MM.1S (cell line): Measurements from ENCODE around the gene CDIPT.

Source experiments
- DNase-seq: peaks from one replicate; pipeline ENCODE4 v3.0.0-alpha.2; 2015
- H2AFZ ChIP-seq: fragments of 300-600 bp; sonication (generic); 2 replicates; pipeline ENCODE4 v1.6.0; 2016; ENCODE audit warnings: antibody characterized with exemption, low read length
- H3F3A ChIP-seq: fragments of 300-600 bp; sonication (generic); 2 replicates; pipeline ENCODE4 v1.6.1; 2016; ENCODE audit warnings: mild to moderate bottlenecking, antibody characterized with exemption, low read length, moderate library complexity, mixed read lengths; ENCODE audit not compliant: insufficient read depth
- H3K27ac ChIP-seq: fragments of 300-600 bp; sonication (generic); 2 replicates; pipeline ENCODE4 v1.5.1; 2016; ENCODE audit warnings: mild to moderate bottlenecking, low read length
- H3K27me3 ChIP-seq: fragments of 300-600 bp; sonication (generic); replicated peaks from 2 replicates; pipeline ENCODE4 v1.6.0; 2016; ENCODE audit warnings: low read length; ENCODE audit not compliant: insufficient read depth
- H3K36me3 ChIP-seq: fragments of 300-600 bp; sonication (generic); replicated peaks from 2 replicates; pipeline ENCODE4 v1.6.1; 2016; ENCODE audit warnings: mild to moderate bottlenecking, low read length, mixed read lengths; ENCODE audit not compliant: insufficient read depth
- H3K4me1 ChIP-seq: fragments of 300-600 bp; sonication (generic); 2 replicates; pipeline ENCODE4 v1.6.1; 2016; ENCODE audit warnings: low read length, mixed read lengths
- H3K4me2 ChIP-seq: fragments of 300-600 bp; sonication (generic); 2 replicates; pipeline ENCODE4 v1.6.0; 2016; ENCODE audit warnings: low read depth, low read length
- H3K4me3 ChIP-seq: fragments of 300-600 bp; sonication (generic); 2 replicates; pipeline ENCODE4 v1.5.1; 2016; ENCODE audit warnings: low read length, mixed read lengths
- H3K79me2 ChIP-seq: fragments of 300-600 bp; sonication (generic); 2 replicates; pipeline ENCODE4 v1.6.1; 2016; ENCODE audit warnings: mixed run types, low read length, mixed read lengths
- H3K9ac ChIP-seq: fragments of 300-600 bp; sonication (generic); 2 replicates; pipeline ENCODE4 v1.6.1; 2016; ENCODE audit warnings: low read length, mixed read lengths
- H3K9me2 ChIP-seq: fragments of 300-600 bp; sonication (generic); replicated peaks from 2 replicates; pipeline ENCODE4 v1.6.1; 2016; ENCODE audit warnings: mild to moderate bottlenecking, low read length, mixed read lengths; ENCODE audit not compliant: insufficient read depth
- H3K9me3 ChIP-seq: fragments of 300-600 bp; sonication (generic); replicated peaks from 2 replicates; pipeline ENCODE4 v1.6.1; 2016; ENCODE audit warnings: mild to moderate bottlenecking, low read length, mixed read lengths; ENCODE audit not compliant: insufficient read depth
- H4K20me1 ChIP-seq: fragments of 300-600 bp; sonication (generic); 2 replicates; pipeline ENCODE4 v1.6.1; 2016; ENCODE audit warnings: mild to moderate bottlenecking, low read length, moderate library complexity, mixed read lengths; ENCODE audit not compliant: insufficient read depth
- CTCF ChIP-seq: fragments of 300-600 bp; sonication (generic); IDR thresholded peaks from 2 replicates; pipeline ENCODE4 v1.5.1; 2016; ENCODE audit warnings: antibody characterized with exemption, low read length, mixed read lengths
- EZH2 ChIP-seq: fragments of 300-600 bp; sonication (generic); optimal IDR thresholded peaks from 2 replicates; pipeline ENCODE3; 2017; ENCODE audit warnings: low read depth, mild to moderate bottlenecking, antibody characterized with exemption, low read length, mixed read lengths
- EZH2phosphoT487 ChIP-seq: fragments of 300-600 bp; sonication (generic); IDR thresholded peaks from 2 replicates; pipeline ENCODE4 v1.6.1; 2018; ENCODE audit warnings: antibody characterized with exemption, low read length

CDIPT gene

DNA sequence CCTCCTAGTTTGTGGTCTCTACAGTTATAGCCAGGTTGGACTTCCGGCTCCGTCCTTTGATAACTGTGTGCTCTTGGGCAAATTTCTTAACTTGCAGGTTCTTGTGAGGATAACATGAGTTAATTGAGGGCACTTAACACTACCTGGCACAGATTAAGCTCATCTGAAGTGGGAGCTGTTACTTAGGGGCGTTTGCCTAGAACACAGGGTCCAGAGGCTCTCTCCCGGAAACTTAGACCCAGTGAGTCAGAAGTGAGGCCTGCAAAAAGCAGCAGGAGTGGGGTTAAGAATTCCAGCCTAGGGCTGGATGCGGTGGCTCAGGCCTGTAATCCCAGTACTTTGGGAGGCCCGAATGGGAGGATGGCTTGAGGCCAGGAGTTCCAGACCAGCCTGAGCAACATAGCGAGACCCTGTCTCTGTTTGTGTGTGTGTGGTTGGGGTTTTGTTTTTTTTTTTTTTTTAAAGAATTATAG is 41.3 kb downstream of the CDIPT start:
- no peak for DNase-seq

DNA sequence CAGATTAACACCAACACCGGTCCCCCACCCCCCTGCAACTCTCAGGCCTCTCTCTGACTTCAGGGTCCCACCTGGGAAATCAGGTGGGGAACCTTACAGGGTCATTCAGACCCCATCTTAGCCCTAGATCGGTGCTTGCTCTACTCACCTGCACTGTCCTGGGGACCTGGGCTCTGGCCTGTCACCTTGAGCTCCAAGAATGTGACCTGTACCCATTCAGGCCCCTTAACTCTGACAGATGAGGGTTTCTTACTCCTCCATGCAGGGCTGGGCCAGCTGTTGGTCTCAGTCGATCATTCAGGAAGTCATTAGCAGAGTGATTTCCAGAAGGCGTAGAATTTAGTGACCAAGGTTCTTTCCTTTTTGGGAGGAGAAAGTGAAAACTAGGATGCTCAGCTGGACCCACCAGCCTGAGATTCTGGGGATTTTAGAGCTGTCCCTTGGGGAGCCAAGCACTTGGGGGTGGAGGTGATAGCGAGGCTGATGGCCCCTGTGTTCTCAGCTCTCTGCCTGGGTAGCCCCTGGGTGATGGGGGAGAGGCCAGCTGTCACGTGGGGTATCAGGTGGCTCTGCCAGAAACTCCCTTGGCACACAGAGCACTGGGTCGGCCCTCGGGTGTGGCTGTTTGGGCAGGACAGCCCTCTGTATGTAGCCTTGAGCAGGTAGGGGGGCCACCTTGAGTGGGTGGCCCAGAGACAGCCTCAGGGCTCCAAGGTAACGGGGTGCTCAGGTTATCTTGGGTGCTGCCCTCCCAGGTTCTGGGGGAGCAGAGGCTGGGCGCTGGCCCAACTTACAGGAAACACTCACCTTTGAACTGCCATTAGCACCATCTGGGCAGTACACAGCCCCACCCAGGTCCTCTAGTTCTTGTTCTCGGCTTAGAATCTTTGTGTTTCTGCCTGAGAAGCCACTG is 42.0 kb downstream of the CDIPT start:
- H3K9ac ChIP-seq = peak overlapping the region; percentile 68
- DNase-seq = peak; percentile 62
- no peak for TF ChIP-seq CTCF
- H3K79me2 ChIP-seq = peaks cover 87% of the 10 kb centered on the region
- peaks cover 41% of the 10 kb centered on the region for H3F3A ChIP-seq
- no peaks in the 10 kb centered on the region for H3K9me3 ChIP-seq
- peak overlapping the region; percentile 90 for H3K4me2 ChIP-seq
- H3K27me3 ChIP-seq = no peaks in the 10 kb centered on the region
- H3K4me1 ChIP-seq = peaks cover 48% of the 10 kb centered on the region
- peak overlapping the region; percentile 70 for H3K4me3 ChIP-seq
- H3K9me2 ChIP-seq = no peaks in the 10 kb centered on the region
- peak overlapping the region; percentile 80 for H3K27ac ChIP-seq
- H4K20me1 ChIP-seq = no peaks in the 10 kb centered on the region
- H3K36me3 ChIP-seq = no peaks in the 10 kb centered on the region
- no peak overlapping the region for H2AFZ ChIP-seq

More for the DNA sequence above, 41.3 kb downstream of the CDIPT start:
- no peak overlapping the region for H2AFZ ChIP-seq
- H3K9me3 ChIP-seq = no peaks in the 10 kb centered on the region
- peak overlapping the region; percentile 70 for H3K4me3 ChIP-seq
- H3K9ac ChIP-seq = peak overlapping the region; percentile 68
- peaks cover 40% of the 10 kb centered on the region for H3F3A ChIP-seq
- no peaks in the 10 kb centered on the region for H3K9me2 ChIP-seq
- H3K4me2 ChIP-seq = peak overlapping the region; percentile 90
- no peaks in the 10 kb centered on the region for H4K20me1 ChIP-seq
- peaks cover 48% of the 10 kb centered on the region for H3K4me1 ChIP-seq
- peaks cover 86% of the 10 kb centered on the region for H3K79me2 ChIP-seq
- H3K27ac ChIP-seq = peak overlapping the region; percentile 80; the same call in 1 of the 2 replicates
- no peaks in the 10 kb centered on the region for H3K36me3 ChIP-seq
- no peaks in the 10 kb centered on the region for H3K27me3 ChIP-seq
- TF ChIP-seq CTCF = no peak
- TF ChIP-seq EZH2phosphoT487 = no peak
- TF ChIP-seq EZH2 = no peak

DNA sequence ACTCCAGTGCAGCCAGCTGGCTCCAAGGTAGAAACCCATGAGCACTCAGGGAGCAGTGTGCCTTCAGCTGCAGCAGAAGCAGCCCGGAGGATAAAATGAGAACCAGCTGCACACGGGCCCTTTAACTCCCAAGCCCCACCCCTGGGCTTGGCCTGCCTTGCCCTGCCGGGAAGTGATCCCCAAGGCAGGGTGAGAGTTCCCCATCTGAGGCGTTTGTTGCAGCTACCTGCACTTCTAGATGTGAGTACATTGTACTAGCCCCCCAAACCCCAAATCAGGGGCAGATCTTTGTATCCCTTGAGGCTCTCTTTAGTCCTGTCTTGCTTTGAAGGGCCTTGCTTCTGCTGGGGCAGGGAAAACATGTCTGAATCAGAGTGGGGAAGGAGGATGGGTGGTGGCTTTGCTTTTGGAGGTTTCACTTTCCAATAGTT is 42.7 kb downstream of the CDIPT start, which contains the start of gene MVP:
Gene MVP (plus strand): TSS at position 192 of the 431 bp plus-strand sequence. CDS start 10,088 bp downstream, outside the sequence.
- Histone ChIP-seq H3K4me1 (peaks cover 46% of the 10 kb centered on the region), H3K4me2 (peak within 1 kb of the TSS; percentile 90), H3K36me3 (no peaks in the 10 kb centered on the region), H3K4me3 (peak within 1 kb of the TSS; percentile 70), H4K20me1 (no peaks in the 10 kb centered on the region), H3K27me3 (no peaks in the 10 kb centered on the region), H3F3A (peaks cover 41% of the 10 kb centered on the region), H3K9ac (peak within 1 kb of the TSS; percentile 68), H3K9me3 (no peaks in the 10 kb centered on the region), H3K79me2 (peaks cover 80% of the 10 kb centered on the region), H2AFZ (no peak within 1 kb of the TSS), H3K9me2 (no peaks in the 10 kb centered on the region), H3K27ac (peak within 1 kb of the TSS; percentile 80)
- DNase-seq = peak; percentile 78
- TF ChIP-seq CTCF (no peak), EZH2phosphoT487 (no peak), EZH2 (no peak)
